SH-SY5Y (cell line): ENCODE results near the gene SHPK.

ENCODE experiments used
- GATA2 ChIP-seq: IDR thresholded peaks from 2 replicates; pipeline ENCODE4 v1.6.1; 2011; ENCODE audit warnings: mild to moderate bottlenecking, low read depth, low read length
- GATA3 ChIP-seq: IDR thresholded peaks from 2 replicates; pipeline ENCODE4 v1.6.1; 2011; ENCODE audit warnings: low read depth, mild to moderate bottlenecking, low read length, moderate library complexity

DNA sequence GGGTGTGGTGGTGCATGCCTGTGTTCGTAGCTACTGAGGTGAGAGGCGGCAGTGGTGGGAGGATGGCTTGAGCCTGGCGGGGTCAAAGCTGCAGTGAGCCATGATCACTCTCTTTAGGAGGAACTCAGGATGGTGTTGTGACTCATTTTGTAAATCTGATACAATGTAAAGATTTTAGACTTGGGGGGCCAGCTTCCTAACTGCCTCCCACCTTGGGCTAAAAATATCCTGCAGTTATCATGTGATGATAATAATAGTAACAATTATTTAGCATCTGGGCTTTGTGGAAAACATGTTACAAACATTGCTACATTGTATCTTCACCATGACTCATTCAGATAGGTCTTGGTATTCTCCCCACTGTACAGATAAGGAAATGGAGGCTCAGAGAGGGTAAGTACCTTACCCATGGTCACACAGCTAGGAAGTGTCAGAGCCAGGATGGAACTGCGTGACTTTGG lies 7.9 kb upstream of the SHPK start:
- no peak for TF ChIP-seq GATA2
- TF ChIP-seq GATA3 = no peak
